HG03378 (cell line): ENCODE measurements around the gene CACNA1F.
"Not testable (repeated sequence)": the region's sequence is repeated elsewhere in the genome, so short reads cannot be mapped to it uniquely, and the experiment has no call there.

Experiments
- ATAC-seq: cut with Tn5 transposase; IDR thresholded peaks from one replicate; pipeline ENCODE4 v1.9.1; 2021; ENCODE audit warnings: mild to moderate bottlenecking, moderate library complexity; ENCODE audit not compliant: unreplicated experiment

CACNA1F gene

GRCh38 chrX:49177873-49178480 is 55.2 kb downstream of the CACNA1F start:
- ATAC-seq, result no peak

- ATAC-seq, result no peak
Observed at GRCh38 chrX:49177338-49177833, 55.8 kb downstream of the CACNA1F start.

GRCh38 chrX:49176421-49177326 is 56.5 kb downstream of the CACNA1F start:
- ATAC-seq, result no peak

GRCh38 chrX:49175435-49176274 is 57.5 kb downstream of the CACNA1F start:
- ATAC-seq, result no peak

- no peak for ATAC-seq
Observed at GRCh38 chrX:49174723-49175122, 58.4 kb downstream of the CACNA1F start.

GRCh38 chrX:49173544-49173943 is 59.6 kb downstream of the CACNA1F start:
- not testable (repeated sequence) for ATAC-seq

GRCh38 chrX:49172280-49172780 is 60.8 kb downstream of the CACNA1F start:
- peak; percentile 84 for ATAC-seq

GRCh38 chrX:49171752-49172279 is 61.3 kb downstream of the CACNA1F start, which contains the start of gene PLP2:
TSS of gene PLP2 (plus strand) at chrX:49171898. CDS start at chrX:49172001, 103 bp downstream.
- no peak for ATAC-seq

GRCh38 chrX:49167740-49168108 is 65.4 kb downstream of the CACNA1F start:
- no peak for ATAC-seq

- peak; percentile 32 for ATAC-seq
Observed at GRCh38 chrX:49166914-49167739, 66.0 kb downstream of the CACNA1F start.

- ATAC-seq, result peak; percentile 42
Observed at GRCh38 chrX:49165901-49166881, 66.9 kb downstream of the CACNA1F start.

- no peak for ATAC-seq
Observed at GRCh38 chrX:49164589-49165360, 68.4 kb downstream of the CACNA1F start.

GRCh38 chrX:49163555-49164419 is 69.4 kb downstream of the CACNA1F start:
- ATAC-seq, result no peak

GRCh38 chrX:49162620-49163019 is 70.5 kb downstream of the CACNA1F start, which contains the start of gene MAGIX:
TSS of gene MAGIX (plus strand) at chrX:49162758. CDS start at chrX:49162890, 132 bp downstream.
- ATAC-seq, result no peak

GRCh38 chrX:49161632-49162031 is 71.5 kb downstream of the CACNA1F start:
- no peak for ATAC-seq

- no peak for ATAC-seq
Observed at GRCh38 chrX:49160908-49161307, 72.2 kb downstream of the CACNA1F start.

- no peak for ATAC-seq
Observed at GRCh38 chrX:49157194-49157593, 75.9 kb downstream of the CACNA1F start.
